ENCODE data around the gene ZBTB22.
"Not testable (repeated sequence)": the region's sequence is repeated elsewhere in the genome, so short reads cannot be mapped to it uniquely, and the experiment has no call there.

ZBTB22 gene

GRCh38 chr6:33278810-33279209, 38.7 kb downstream of the ZBTB22 start:
- DNase-seq = no peak

GRCh38 chr6:33278392-33278741, 39.2 kb downstream of the ZBTB22 start:
- DNase-seq = no peak

- DNase-seq = no peak
These were observed 39.7 kb downstream of the ZBTB22 start for GRCh38 chr6:33277663-33278391.

- peak; percentile 93 for DNase-seq
These were observed 40.5 kb downstream of the ZBTB22 start, which contains the start of gene B3GALT4 for GRCh38 chr6:33276864-33277662. TSS of gene B3GALT4 (plus strand) at chr6:33277123. CDS start at chr6:33277420, 297 bp downstream.

- DNase-seq = no peak
These were observed 41.0 kb downstream of the ZBTB22 start for GRCh38 chr6:33276581-33276863.

GRCh38 chr6:33275795-33276580, 41.6 kb downstream of the ZBTB22 start:
- not testable (repeated sequence) for DNase-seq

GRCh38 chr6:33273924-33274902, 43.3 kb downstream of the ZBTB22 start:
- DNase-seq = no peak

- DNase-seq = no peak
These were observed 44.2 kb downstream of the ZBTB22 start for GRCh38 chr6:33273129-33273923.

GRCh38 chr6:33272275-33273128, 45.0 kb downstream of the ZBTB22 start:
- DNase-seq = no peak

GRCh38 chr6:33271468-33272274, 45.9 kb downstream of the ZBTB22 start, which contains the start of the genes RPS18 and VPS52:
TSS of gene RPS18 (plus strand) at chr6:33272075. CDS start at chr6:33272120, 45 bp downstream.
TSS of gene VPS52 (minus strand) at chr6:33271876. CDS start at chr6:33271675, 201 bp downstream.
- peak; percentile 99 for DNase-seq

GRCh38 chr6:33271117-33271467, 46.5 kb downstream of the ZBTB22 start:
- peak; percentile 83 for DNase-seq

Measured in OCI-M1 (cell line).